Measurements from ENCODE around the gene C22orf23. TPM values are rescaled to one million over a fixed set of nuclear protein-coding genes. Genes with fewer than 3 reads are reported as not detected.

Gene C22orf23
- total and polyA plus RNA-seq, 2 of the 13 experiments (the other 11 are each of a cell fraction or from before 2014, with no cell fraction given), result 0.21 to 0.24 TPM

DNA sequence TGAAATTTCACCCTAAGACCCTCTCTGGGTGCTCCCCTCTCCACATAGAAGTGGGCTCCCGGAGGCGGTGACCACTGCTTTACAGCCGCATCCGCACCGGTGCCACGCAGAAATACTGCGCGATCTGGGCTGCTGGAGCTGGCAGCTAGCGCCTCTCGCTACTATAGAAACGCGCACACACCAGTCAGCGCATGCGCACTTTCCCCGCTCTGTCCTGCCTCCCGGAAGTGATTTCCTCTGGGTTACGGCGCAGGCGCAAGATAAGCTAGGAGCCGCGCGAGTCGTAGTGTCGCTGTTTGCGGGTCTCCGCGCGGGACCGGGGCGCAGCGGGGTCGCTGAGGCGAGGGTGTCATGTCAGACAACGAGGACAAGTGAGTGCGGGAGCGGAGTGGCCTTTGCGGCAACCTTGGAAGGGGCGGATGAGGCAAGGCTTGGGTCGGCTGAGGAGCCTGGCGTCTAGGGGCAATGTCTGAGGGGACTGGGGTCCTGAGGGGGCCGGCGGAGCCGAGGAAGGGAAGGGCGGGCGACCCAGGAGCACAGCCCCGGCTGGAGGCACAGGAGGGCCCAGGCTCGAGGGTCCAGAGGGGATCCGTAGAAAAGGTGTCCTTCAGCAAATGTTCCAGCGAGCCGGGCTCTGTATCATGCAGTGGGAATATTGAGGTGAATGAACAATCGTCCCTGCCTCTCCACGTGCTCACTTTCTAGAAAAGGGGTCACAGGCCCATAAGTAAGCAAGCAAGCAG lies at the start of gene C22orf23, which contains the start of gene POLR2F (continued):
- TF ChIP-seq, protein P1, sequence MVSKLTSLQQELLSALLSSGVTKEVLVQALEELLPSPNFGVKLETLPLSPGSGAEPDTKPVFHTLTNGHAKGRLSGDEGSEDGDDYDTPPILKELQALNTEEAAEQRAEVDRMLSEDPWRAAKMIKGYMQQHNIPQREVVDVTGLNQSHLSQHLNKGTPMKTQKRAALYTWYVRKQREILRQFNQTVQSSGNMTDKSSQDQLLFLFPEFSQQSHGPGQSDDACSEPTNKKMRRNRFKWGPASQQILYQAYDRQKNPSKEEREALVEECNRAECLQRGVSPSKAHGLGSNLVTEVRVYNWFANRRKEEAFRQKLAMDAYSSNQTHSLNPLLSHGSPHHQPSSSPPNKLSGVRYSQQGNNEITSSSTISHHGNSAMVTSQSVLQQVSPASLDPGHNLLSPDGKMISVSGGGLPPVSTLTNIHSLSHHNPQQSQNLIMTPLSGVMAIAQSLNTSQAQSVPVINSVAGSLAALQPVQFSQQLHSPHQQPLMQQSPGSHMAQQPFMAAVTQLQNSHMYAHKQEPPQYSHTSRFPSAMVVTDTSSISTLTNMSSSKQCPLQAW (CRISPR knock-in tag; IDR thresholded peaks at IDR 0.05), result peak; percentile 90
- TF ChIP-seq ZNF558 (CRISPR knock-in tag; IDR thresholded peaks at IDR 0.05; ENCODE audit: borderline replicate concordance) (no peak), SAFB2 (CRISPR knock-in tag; IDR thresholded peaks at IDR 0.05; ENCODE audit: borderline replicate concordance, low read depth) (no peak; the same call in 1 of the 2 replicates), EZH2 (conservative IDR thresholded peaks at IDR 0.05; ENCODE audit: low read depth, low read length) (no peak), TCF12 (IDR thresholded peaks at IDR 0.05) (no peak), TCF12 (CRISPR knock-in tag; IDR thresholded peaks at IDR 0.05) (no peak), ZNF891 (CRISPR knock-in tag; IDR thresholded peaks at IDR 0.05) (no peak), ZNF232 (CRISPR knock-in tag; IDR thresholded peaks at IDR 0.05; ENCODE audit: borderline replicate concordance) (no peak), AHR (CRISPR knock-in tag; IDR thresholded peaks at IDR 0.05) (peak; percentile 79; the same call in 1 of the 2 replicates), SOX5 (CRISPR knock-in tag; IDR thresholded peaks at IDR 0.05; ENCODE audit: borderline replicate concordance) (0 out of 2 replicates have a peak, but pooled peaks have one; percentile 17), ZFX (CRISPR knock-in tag; IDR thresholded peaks at IDR 0.05; ENCODE audit: low read depth) (peak; percentile 62), ZNF230 (CRISPR knock-in tag; IDR thresholded peaks at IDR 0.05) (no peak), KLF11 (CRISPR knock-in tag; IDR thresholded peaks at IDR 0.05) (0 out of 2 replicates have a peak, but pooled peaks have one; percentile 51), RNF2 (conservative IDR thresholded peaks at IDR 0.05; ENCODE audit: low read depth) (no peak), FOXM1 (CRISPR knock-in tag; IDR thresholded peaks at IDR 0.05) (no peak), SRF (IDR thresholded peaks at IDR 0.05; ENCODE audit: low read depth, low read length) (no peak), XBP1 (CRISPR knock-in tag; IDR thresholded peaks at IDR 0.05) (no peak), CCDC6 (CRISPR knock-in tag; IDR thresholded peaks at IDR 0.05) (no peak), KLF12 (CRISPR knock-in tag; IDR thresholded peaks at IDR 0.05; ENCODE audit: borderline replicate concordance) (no peak), MIXL1 (CRISPR knock-in tag; IDR thresholded peaks at IDR 0.05) (no peak)
- TF ChIP-seq, protein P2, sequence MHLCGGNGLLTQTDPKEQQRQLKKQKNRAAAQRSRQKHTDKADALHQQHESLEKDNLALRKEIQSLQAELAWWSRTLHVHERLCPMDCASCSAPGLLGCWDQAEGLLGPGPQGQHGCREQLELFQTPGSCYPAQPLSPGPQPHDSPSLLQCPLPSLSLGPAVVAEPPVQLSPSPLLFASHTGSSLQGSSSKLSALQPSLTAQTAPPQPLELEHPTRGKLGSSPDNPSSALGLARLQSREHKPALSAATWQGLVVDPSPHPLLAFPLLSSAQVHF (CRISPR knock-in tag; IDR thresholded peaks at IDR 0.05), result no peak
- TF ChIP-seq, protein P3, sequence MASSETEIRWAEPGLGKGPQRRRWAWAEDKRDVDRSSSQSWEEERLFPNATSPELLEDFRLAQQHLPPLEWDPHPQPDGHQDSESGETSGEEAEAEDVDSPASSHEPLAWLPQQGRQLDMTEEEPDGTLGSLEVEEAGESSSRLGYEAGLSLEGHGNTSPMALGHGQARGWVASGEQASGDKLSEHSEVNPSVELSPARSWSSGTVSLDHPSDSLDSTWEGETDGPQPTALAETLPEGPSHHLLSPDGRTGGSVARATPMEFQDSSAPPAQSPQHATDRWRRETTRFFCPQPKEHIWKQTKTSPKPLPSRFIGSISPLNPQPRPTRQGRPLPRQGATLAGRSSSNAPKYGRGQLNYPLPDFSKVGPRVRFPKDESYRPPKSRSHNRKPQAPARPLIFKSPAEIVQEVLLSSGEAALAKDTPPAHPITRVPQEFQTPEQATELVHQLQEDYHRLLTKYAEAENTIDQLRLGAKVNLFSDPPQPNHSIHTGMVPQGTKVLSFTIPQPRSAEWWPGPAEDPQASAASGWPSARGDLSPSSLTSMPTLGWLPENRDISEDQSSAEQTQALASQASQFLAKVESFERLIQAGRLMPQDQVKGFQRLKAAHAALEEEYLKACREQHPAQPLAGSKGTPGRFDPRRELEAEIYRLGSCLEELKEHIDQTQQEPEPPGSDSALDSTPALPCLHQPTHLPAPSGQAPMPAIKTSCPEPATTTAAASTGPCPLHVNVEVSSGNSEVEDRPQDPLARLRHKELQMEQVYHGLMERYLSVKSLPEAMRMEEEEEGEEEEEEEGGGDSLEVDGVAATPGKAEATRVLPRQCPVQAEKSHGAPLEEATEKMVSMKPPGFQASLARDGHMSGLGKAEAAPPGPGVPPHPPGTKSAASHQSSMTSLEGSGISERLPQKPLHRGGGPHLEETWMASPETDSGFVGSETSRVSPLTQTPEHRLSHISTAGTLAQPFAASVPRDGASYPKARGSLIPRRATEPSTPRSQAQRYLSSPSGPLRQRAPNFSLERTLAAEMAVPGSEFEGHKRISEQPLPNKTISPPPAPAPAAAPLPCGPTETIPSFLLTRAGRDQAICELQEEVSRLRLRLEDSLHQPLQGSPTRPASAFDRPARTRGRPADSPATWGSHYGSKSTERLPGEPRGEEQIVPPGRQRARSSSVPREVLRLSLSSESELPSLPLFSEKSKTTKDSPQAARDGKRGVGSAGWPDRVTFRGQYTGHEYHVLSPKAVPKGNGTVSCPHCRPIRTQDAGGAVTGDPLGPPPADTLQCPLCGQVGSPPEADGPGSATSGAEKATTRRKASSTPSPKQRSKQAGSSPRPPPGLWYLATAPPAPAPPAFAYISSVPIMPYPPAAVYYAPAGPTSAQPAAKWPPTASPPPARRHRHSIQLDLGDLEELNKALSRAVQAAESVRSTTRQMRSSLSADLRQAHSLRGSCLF (CRISPR knock-in tag; IDR thresholded peaks at IDR 0.05; ENCODE audit: borderline replicate concordance), result no peak
- TF ChIP-seq, protein P4, sequence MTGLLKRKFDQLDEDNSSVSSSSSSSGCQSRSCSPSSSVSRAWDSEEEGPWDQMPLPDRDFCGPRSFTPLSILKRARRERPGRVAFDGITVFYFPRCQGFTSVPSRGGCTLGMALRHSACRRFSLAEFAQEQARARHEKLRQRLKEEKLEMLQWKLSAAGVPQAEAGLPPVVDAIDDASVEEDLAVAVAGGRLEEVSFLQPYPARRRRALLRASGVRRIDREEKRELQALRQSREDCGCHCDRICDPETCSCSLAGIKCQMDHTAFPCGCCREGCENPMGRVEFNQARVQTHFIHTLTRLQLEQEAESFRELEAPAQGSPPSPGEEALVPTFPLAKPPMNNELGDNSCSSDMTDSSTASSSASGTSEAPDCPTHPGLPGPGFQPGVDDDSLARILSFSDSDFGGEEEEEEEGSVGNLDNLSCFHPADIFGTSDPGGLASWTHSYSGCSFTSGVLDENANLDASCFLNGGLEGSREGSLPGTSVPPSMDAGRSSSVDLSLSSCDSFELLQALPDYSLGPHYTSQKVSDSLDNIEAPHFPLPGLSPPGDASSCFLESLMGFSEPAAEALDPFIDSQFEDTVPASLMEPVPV (CRISPR knock-in tag; IDR thresholded peaks at IDR 0.05), result 0 out of 2 replicates have a peak, but pooled peaks have one; percentile 25

Measured in HepG2 (cell line).